Liver (tissue), 9 donors: ENCODE measurements around the gene CHL1. TPM values are rescaled to one million over a fixed set of nuclear protein-coding genes. Genes with fewer than 3 reads are reported as not detected.

Source experiments
- DNase-seq: peaks from one replicate; pipeline ENCODE4 v3.0.0-alpha.2; 2017; ENCODE audit warnings: low spot score
- H3K27ac ChIP-seq, 2 donors: one replicate each; pipeline ENCODE4 v1.7.0; 2013; ENCODE audit warnings: inconsistent platforms in 2 of 2, low read length in 2 of 2, control low read depth in 1 of 2, low read depth in 1 of 2, mild to moderate bottlenecking in 1 of 2
- H3K27me3 ChIP-seq, 4 donors: one replicate each; pipeline versions ENCODE4 v1.6.1 to v1.7.0; 2013; ENCODE audit warnings: low read length in 3 of 4, inconsistent platforms in 1 of 4, mild to moderate bottlenecking in 1 of 4, moderate library complexity in 1 of 4; ENCODE audit not compliant: control insufficient read depth in 4 of 4, insufficient read depth in 4 of 4
- H3K36me3 ChIP-seq, 4 donors: one replicate each; pipeline versions ENCODE4 v1.6.1 to v1.7.0; 2013; ENCODE audit warnings: low read length in 3 of 4, mild to moderate bottlenecking in 3 of 4, low read depth in 1 of 4, moderate library complexity in 1 of 4; ENCODE audit not compliant: control insufficient read depth in 4 of 4, insufficient read depth in 3 of 4
- H3K4me1 ChIP-seq, 4 donors: one replicate each; pipeline versions ENCODE4 v1.6.1 to v1.7.0; 2013; ENCODE audit warnings: low read length in 3 of 4, mild to moderate bottlenecking in 3 of 4, moderate library complexity in 1 of 4; ENCODE audit not compliant: control insufficient read depth in 4 of 4, insufficient read depth in 4 of 4
- H3K4me3 ChIP-seq, 3 donors: one replicate each; pipeline versions ENCODE4 v1.6.1 to v1.7.0; 2013; ENCODE audit warnings: low read length in 3 of 3, control low read depth in 1 of 3, low read depth in 1 of 3, mild to moderate bottlenecking in 1 of 3
- H3K9ac ChIP-seq, 2 donors: one replicate each; pipeline ENCODE4 v1.7.0; 2013; ENCODE audit warnings: low read length in 2 of 2, mild to moderate bottlenecking in 2 of 2, moderate library complexity in 2 of 2, control low read depth in 1 of 2, low read depth in 1 of 2
- H3K9me3 ChIP-seq, 4 donors: one replicate each; pipeline versions ENCODE4 v1.6.1 to v1.7.0; 2013; ENCODE audit warnings: low read length in 3 of 4; ENCODE audit not compliant: control insufficient read depth in 4 of 4
- ATF3 ChIP-seq: IDR thresholded peaks from 2 replicates; pipeline ENCODE4 v1.6.1; 2016; ENCODE audit warnings: antibody characterized with exemption
- CTCF ChIP-seq: fragments of 150-350 bp; IDR thresholded peaks from 2 replicates; pipeline ENCODE4 v1.5.1; 2017; ENCODE audit warnings: improper control_type of control experiment, low read depth, low read length; ENCODE audit not compliant: missing input control
- EGR1 ChIP-seq, 2 donors: IDR thresholded peaks; 2 replicates each; pipeline ENCODE4 v1.6.1; 2016 to 2018; ENCODE audit warnings: antibody characterized with exemption in 2 of 2, low read depth in 2 of 2
- FOXA1 ChIP-seq: IDR thresholded peaks from 2 replicates; pipeline ENCODE4 v1.6.1; 2016; ENCODE audit warnings: antibody characterized with exemption
- HNF4A ChIP-seq, 2 donors: conservative IDR thresholded peaks; 2 replicates each; pipeline ENCODE4 v1.6.1; 2016; ENCODE audit warnings: antibody characterized with exemption in 2 of 2, mild to moderate bottlenecking in 2 of 2
- HNF4G ChIP-seq: IDR thresholded peaks from 2 replicates; pipeline ENCODE4 v1.6.1; 2016; ENCODE audit warnings: antibody characterized with exemption
- MAX ChIP-seq: IDR thresholded peaks from 2 replicates; pipeline ENCODE4 v1.6.1; 2016; ENCODE audit warnings: antibody characterized with exemption
- NR2F2 ChIP-seq: IDR thresholded peaks from 2 replicates; pipeline ENCODE4 v1.6.1; 2016; ENCODE audit warnings: antibody characterized with exemption
- REST ChIP-seq: IDR thresholded peaks from 2 replicates; pipeline ENCODE4 v1.6.1; 2016; ENCODE audit warnings: antibody characterized with exemption, mild to moderate bottlenecking
- SP1 ChIP-seq: IDR thresholded peaks from 2 replicates; pipeline ENCODE4 v1.6.1; 2018; ENCODE audit warnings: antibody characterized with exemption, mild to moderate bottlenecking
- TAF1 ChIP-seq: conservative IDR thresholded peaks from 2 replicates; pipeline ENCODE4 v1.6.1; 2016; ENCODE audit warnings: antibody characterized with exemption, mild to moderate bottlenecking
- YY1 ChIP-seq: IDR thresholded peaks from 2 replicates; pipeline ENCODE4 v1.6.1; 2016; ENCODE audit warnings: antibody characterized with exemption, mild to moderate bottlenecking
- WGBS: extraction: QIAGEN DNeasy Blood & Tissue Kit; methylation state at CpG from one replicate; pipeline ENCODE4 v1.1.7; 2013; 5-methylcytosine and 5-hydroxymethylcytosine counted together
- polyA plus RNA-seq, 2 donors: library from polyadenylated mRNA; stranded (reverse) in 1 of 2; unstranded in 1 of 2; fragments of 200-250 nt in 1 of 2; fragments of >200 nt in 1 of 2; fragmentation: Nextera tagmentation in 1 of 2; extraction: Ambion mirVana in 1 of 2; gene quantifications; one replicate each; pipeline versions ENCODE4 v1.2.1 to v1.2.3, GENCODE V29; 2013 to 2015
- total RNA-seq, 2 donors: library from RNA; depleted of rRNA; stranded (reverse); fragments of >200 nt; gene quantifications; one replicate each; pipeline ENCODE4 v1.2.3, GENCODE V29; 2014
- donor health status: healthy.
- donor health status: healthy.
- donor health status: healthy.
- donor health status: healthy.
- donor health status: healthy.

CHL1 gene
- total and polyA plus RNA-seq, 4 donors: 0.03 to 8.1 (median 0.66) TPM

- Histone ChIP-seq H3K27me3 (no peaks in the 10 kb centered on the region), H3K36me3 (no peaks in the 10 kb centered on the region), H3K27ac (no peak overlapping the region), H3K9ac (no peak overlapping the region), H3K9me3 (peaks cover 0 to 2% (median 0%) of the 10 kb centered on the region in 4 donors), H3K4me3 (no peak overlapping the region), H3K4me1 (no peaks in the 10 kb centered on the region)
- no peak for DNase-seq
- no peak for TF ChIP-seq EGR1 (IDR thresholded peaks at IDR 0.05; ENCODE audit: low read depth in 2 of 2)
- TF ChIP-seq TAF1: no peak
- no peak for TF ChIP-seq MAX
- TF ChIP-seq HNF4G: no peak
- TF ChIP-seq YY1: no peak
- no peak for TF ChIP-seq CTCF
- no peak for TF ChIP-seq FOXA1
- no peak for TF ChIP-seq SP1
- TF ChIP-seq HNF4A (conservative IDR thresholded peaks at IDR 0.05): no peak
- TF ChIP-seq REST: no peak
- no peak for TF ChIP-seq NR2F2
- WGBS: 50% methylated on average over 1 of the region's 1 CpG
Observed at GRCh38 chr3:330494-331115, 134.0 kb downstream of the CHL1 start.

- H3K27me3 ChIP-seq: no peaks in the 10 kb centered on the region
- no peak for DNase-seq
- H3K4me3 ChIP-seq: no peak overlapping the region
- H3K9me3 ChIP-seq: peaks cover 0 to 2% (median 0%) of the 10 kb centered on the region in 4 donors
- TF ChIP-seq FOXA1: no peak
- TF ChIP-seq ATF3: no peak
- no peak for TF ChIP-seq EGR1 (IDR thresholded peaks at IDR 0.05; ENCODE audit: low read depth in 2 of 2)
- no peak for TF ChIP-seq MAX
- no peaks in the 10 kb centered on the region for H3K4me1 ChIP-seq
- 69% methylated on average over 5 of the region's 5 CpGs for WGBS
- no peaks in the 10 kb centered on the region for H3K36me3 ChIP-seq
- no peak overlapping the region for H3K9ac ChIP-seq
- H3K27ac ChIP-seq: no peak overlapping the region
Observed at GRCh38 chr3:331881-332280, 135.3 kb downstream of the CHL1 start.
